Breast epithelium (tissue), 4 donors: ENCODE data around the gene USP32. TPM values are rescaled to one million over a fixed set of nuclear protein-coding genes. Genes with fewer than 3 reads are reported as not detected.
"Not testable (repeated sequence)": the region's sequence is repeated elsewhere in the genome, so short reads cannot be mapped to it uniquely, and the experiment has no call there.

Experiments used
- DNase-seq, 2 donors: peaks; one replicate each; pipeline ENCODE4 v3.0.0-alpha.2; 2019; ENCODE audit warnings: low spot score in 2 of 2
- H3K27ac ChIP-seq, 2 donors: fragments of 200-600 bp; sonication (generic) in 1 of 2; one replicate each; pipeline ENCODE4 v1.5.1; 2016 to 2019; ENCODE audit warnings: mild to moderate bottlenecking in 1 of 2
- H3K27me3 ChIP-seq, 2 donors: fragments of 200-600 bp; sonication (generic) in 1 of 2; one replicate each; pipeline versions ENCODE4 v1.5.1 to v1.6.0; 2017 to 2019; ENCODE audit warnings: control low read depth in 1 of 2, mild to moderate bottlenecking in 1 of 2
- H3K36me3 ChIP-seq: fragments of 200-600 bp; one replicate; pipeline ENCODE4 v1.5.1; 2019
- H3K4me1 ChIP-seq, 2 donors: fragments of 200-600 bp; sonication (generic); one replicate each; pipeline ENCODE4 v1.5.1; 2016 to 2019; ENCODE audit warnings: control low read depth in 1 of 2
- H3K4me3 ChIP-seq, 3 donors: fragments of 200-600 bp; sonication (generic); 1 replicate in 2 of 3; 2 replicates in 1 of 3; pipeline ENCODE4 v1.5.1; 2016 to 2019; ENCODE audit warnings: mild to moderate bottlenecking in 3 of 3, moderate library complexity in 2 of 3
- H3K9me3 ChIP-seq, 2 donors: fragments of 200-600 bp; sonication (generic) in 1 of 2; one replicate each; pipeline ENCODE4 v1.5.1; 2016 to 2019; ENCODE audit warnings: control low read depth in 1 of 2
- POLR2A ChIP-seq: fragments of 450-650 bp; IDR thresholded peaks from one replicate; pipeline ENCODE4 v1.6.1; 2016; ENCODE audit warnings: antibody characterized with exemption, mild to moderate bottlenecking, moderate library complexity
- POLR2AphosphoS5 ChIP-seq, 3 donors: sonication (generic); formaldehyde crosslinking; IDR thresholded peaks; one replicate each; pipeline ENCODE4 v1.6.1; 2017; ENCODE audit warnings: antibody characterized with exemption in 3 of 3
- intact Hi-C: fragments of 100-400 bp; cut with DNase I; formaldehyde crosslinking; loops from one replicate; pipeline ENCODE4 v1.15.1; 2023; ENCODE audit warnings: low total_unique reads
- total RNA-seq, 3 donors: library from RNA; depleted of rRNA; stranded (reverse); fragments of >200 nt; gene quantifications; one replicate each; pipeline ENCODE4 v1.1.0, GENCODE V29; 2016
- TF ChIP-seq, protein P1 (sequence below), 3 donors: fragments of 450-650 bp; IDR thresholded peaks; one replicate each; pipeline ENCODE4 v1.5.1; 2016 to 2017; ENCODE audit warnings: antibody characterized with exemption in 3 of 3, mild to moderate bottlenecking in 3 of 3, moderate library complexity in 3 of 3

Gene USP32
- total RNA-seq, 3 donors from 2014 or later = 66.2 to 95.1 (median 69.1) TPM

- DNase-seq = no peak
- no peak overlapping the region for H3K4me3 ChIP-seq
Measured at GRCh38 chr17:60353773-60354172, 38.2 kb downstream of the USP32 start.

DNA sequence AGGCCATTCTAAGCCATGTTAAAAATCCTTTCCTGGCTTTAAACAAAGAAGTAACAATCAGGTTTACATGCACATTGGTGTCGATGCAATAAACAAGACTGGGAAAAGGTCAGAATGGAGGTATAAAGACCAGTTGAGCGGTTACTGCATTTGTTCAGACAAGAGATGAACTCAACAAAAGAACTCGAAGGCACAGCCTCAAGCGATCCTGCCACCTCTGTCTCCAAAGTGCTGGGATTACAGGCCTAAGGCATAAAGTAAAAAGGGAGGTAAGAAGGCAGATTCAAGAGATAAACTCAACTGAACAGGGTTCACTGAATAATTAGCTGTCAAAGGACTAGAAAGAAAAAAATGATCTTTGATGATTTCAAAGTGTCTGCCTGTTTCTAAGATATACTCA, 39.4 kb downstream of the USP32 start:
- Histone ChIP-seq H3K27ac (no peak overlapping the region), H3K27me3 (no peaks in the 10 kb centered on the region), H3K4me3 (no peak overlapping the region), H3K36me3 (no peaks in the 10 kb centered on the region), H3K9me3 (no peaks in the 10 kb centered on the region), H3K4me1 (no peaks in the 10 kb centered on the region)
- no peak for DNase-seq
- intact Hi-C loops = no loop called here
- TF ChIP-seq POLR2A (no peak), POLR2AphosphoS5 (IDR thresholded peaks at IDR 0.05) (no peak)
- TF ChIP-seq, protein P1, sequence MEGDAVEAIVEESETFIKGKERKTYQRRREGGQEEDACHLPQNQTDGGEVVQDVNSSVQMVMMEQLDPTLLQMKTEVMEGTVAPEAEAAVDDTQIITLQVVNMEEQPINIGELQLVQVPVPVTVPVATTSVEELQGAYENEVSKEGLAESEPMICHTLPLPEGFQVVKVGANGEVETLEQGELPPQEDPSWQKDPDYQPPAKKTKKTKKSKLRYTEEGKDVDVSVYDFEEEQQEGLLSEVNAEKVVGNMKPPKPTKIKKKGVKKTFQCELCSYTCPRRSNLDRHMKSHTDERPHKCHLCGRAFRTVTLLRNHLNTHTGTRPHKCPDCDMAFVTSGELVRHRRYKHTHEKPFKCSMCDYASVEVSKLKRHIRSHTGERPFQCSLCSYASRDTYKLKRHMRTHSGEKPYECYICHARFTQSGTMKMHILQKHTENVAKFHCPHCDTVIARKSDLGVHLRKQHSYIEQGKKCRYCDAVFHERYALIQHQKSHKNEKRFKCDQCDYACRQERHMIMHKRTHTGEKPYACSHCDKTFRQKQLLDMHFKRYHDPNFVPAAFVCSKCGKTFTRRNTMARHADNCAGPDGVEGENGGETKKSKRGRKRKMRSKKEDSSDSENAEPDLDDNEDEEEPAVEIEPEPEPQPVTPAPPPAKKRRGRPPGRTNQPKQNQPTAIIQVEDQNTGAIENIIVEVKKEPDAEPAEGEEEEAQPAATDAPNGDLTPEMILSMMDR (IDR thresholded peaks at IDR 0.05) = no peak

More at GRCh38 chr17:60353773-60354172, 38.2 kb downstream of the USP32 start:
- no peaks in the 10 kb centered on the region for H3K9me3 ChIP-seq
- TF ChIP-seq POLR2A = no peak
- no peaks in the 10 kb centered on the region for H3K4me1 ChIP-seq
- no peaks in the 10 kb centered on the region for H3K36me3 ChIP-seq
- H3K27me3 ChIP-seq = no peaks in the 10 kb centered on the region
- no peak overlapping the region for H3K27ac ChIP-seq
- intact Hi-C loops = no loop called here

DNA sequence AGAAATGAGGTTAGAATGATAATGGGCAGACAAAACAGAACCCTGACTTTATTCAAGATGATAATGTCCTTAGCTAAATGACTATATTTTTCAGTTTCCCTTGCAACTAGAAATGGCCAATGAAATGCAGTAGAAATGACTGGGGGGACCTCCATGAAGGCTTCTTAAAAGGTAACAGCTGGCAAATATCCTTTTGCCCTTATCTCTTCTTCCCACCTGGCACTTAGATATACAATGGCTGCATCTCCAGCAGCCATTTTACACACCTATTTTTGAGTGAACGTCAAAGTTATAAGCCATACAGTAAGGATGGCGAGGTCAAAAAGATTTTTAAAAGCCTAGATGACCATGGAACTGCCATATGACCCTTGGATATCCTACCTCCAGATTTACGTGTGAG, 39.9 kb downstream of the USP32 start:
- H3K36me3 ChIP-seq = no peaks in the 10 kb centered on the region
- H3K9me3 ChIP-seq = no peaks in the 10 kb centered on the region
- H3K4me1 ChIP-seq = no peaks in the 10 kb centered on the region
- H3K4me3 ChIP-seq = no peak overlapping the region
- TF ChIP-seq, protein P1 (IDR thresholded peaks at IDR 0.05) = no peak
- no peak for TF ChIP-seq POLR2A
- TF ChIP-seq POLR2AphosphoS5 (IDR thresholded peaks at IDR 0.05) = no peak
- intact Hi-C loops = no loop called here
- no peaks in the 10 kb centered on the region for H3K27me3 ChIP-seq
- DNase-seq = no peak
- H3K27ac ChIP-seq = no peak overlapping the region

GRCh38 chr17:60351012-60351695, 40.8 kb downstream of the USP32 start:
- H3K4me3 ChIP-seq = no peak overlapping the region
- no peak for DNase-seq
- H3K27ac ChIP-seq = no peak overlapping the region
- H3K4me1 ChIP-seq = no peaks in the 10 kb centered on the region
- H3K36me3 ChIP-seq = no peaks in the 10 kb centered on the region
- H3K27me3 ChIP-seq = no peaks in the 10 kb centered on the region
- no peaks in the 10 kb centered on the region for H3K9me3 ChIP-seq
- TF ChIP-seq, protein P1 (IDR thresholded peaks at IDR 0.05) = no peak
- TF ChIP-seq POLR2A (no peak), POLR2AphosphoS5 (IDR thresholded peaks at IDR 0.05) (no peak)
- intact Hi-C loops = no loop called here

DNA sequence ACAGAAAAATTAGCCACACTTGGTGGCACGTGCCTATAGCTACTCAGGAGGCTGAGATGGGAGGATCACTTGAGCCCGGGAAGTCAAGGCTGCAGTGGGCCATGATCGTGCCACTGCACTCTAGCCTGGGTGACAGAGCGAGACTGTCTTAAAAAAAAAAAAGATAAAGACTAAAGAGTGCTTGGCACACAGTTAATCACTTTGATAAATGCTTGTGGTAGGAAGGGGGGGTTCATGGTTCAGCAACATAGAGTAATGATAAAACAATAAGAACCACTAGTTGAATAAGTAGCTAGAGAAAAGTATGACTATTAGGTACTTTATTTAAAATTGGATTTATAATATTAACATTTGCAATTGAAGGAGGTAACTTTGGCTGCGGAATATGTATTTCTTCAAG, 43.3 kb downstream of the USP32 start:
- Histone ChIP-seq H3K4me3 (no peak overlapping the region), H3K9me3 (no peaks in the 10 kb centered on the region), H3K4me1 (no peaks in the 10 kb centered on the region), H3K27ac (no peak overlapping the region), H3K27me3 (no peaks in the 10 kb centered on the region), H3K36me3 (no peaks in the 10 kb centered on the region)
- TF ChIP-seq POLR2AphosphoS5 (IDR thresholded peaks at IDR 0.05) (no peak), POLR2A (no peak)
- TF ChIP-seq, protein P1 (IDR thresholded peaks at IDR 0.05) = no peak
- no peak for DNase-seq
- intact Hi-C loops = no loop called here

- Histone ChIP-seq H3K4me1 (no peaks in the 10 kb centered on the region), H3K27me3 (no peaks in the 10 kb centered on the region), H3K27ac (no peak overlapping the region), H3K36me3 (no peaks in the 10 kb centered on the region), H3K4me3 (no peak overlapping the region), H3K9me3 (no peaks in the 10 kb centered on the region)
- intact Hi-C loops = no loop called here
- TF ChIP-seq, protein P1 (IDR thresholded peaks at IDR 0.05) = no peak
- TF ChIP-seq POLR2AphosphoS5 (IDR thresholded peaks at IDR 0.05) = no peak
- no peak for TF ChIP-seq POLR2A
- DNase-seq = no peak
Measured at GRCh38 chr17:60345233-60345632, 46.7 kb downstream of the USP32 start.

DNA sequence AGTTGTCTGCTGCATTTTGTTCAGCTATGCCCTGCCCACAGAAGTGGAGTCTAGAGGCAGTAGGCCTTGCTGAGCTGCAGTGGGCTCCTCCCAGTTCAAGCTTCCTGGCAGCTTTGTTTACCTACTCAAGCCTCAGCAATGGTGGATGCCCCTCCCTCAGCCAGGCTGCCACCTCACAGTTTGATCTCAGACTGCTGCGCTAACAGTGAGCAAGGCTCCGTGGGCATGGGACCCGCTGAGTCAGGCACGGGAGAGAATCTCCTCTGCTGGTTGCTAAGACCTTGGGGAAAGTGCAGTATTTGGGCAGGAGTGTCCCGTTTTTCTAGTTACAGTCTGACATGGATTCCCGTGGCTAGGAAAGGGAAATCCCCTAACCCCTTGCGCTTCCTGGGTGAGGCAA, 49.4 kb downstream of the USP32 start:
- H3K4me1 ChIP-seq, H3K9me3 ChIP-seq, H3K36me3 ChIP-seq, H3K27me3 ChIP-seq, H3K4me3 ChIP-seq, intact Hi-C loops, DNase-seq: not testable (repeated sequence)
- H3K27ac ChIP-seq = peak overlapping the region in 1 of 2 donors; percentile 6
